IPS DF 6.9 (cell line): ENCODE results near the gene ZNF860.

Source experiments
- DNase-seq: peaks from one replicate; pipeline ENCODE4 v3.0.0-alpha.2; 2013; ENCODE audit warnings: low read depth, low spot score
- H3K27ac ChIP-seq: one replicate; pipeline ENCODE4 v1.5.1; 2013; ENCODE audit warnings: low read length, control low read depth
- H3K27me3 ChIP-seq: 2 replicates; pipeline ENCODE4 v1.6.1; 2013; ENCODE audit warnings: mild to moderate bottlenecking, low read length; ENCODE audit not compliant: control insufficient read depth, insufficient read depth
- H3K36me3 ChIP-seq: 2 replicates; pipeline ENCODE4 v1.6.1; 2013; ENCODE audit warnings: low read length; ENCODE audit not compliant: control insufficient read depth, insufficient read depth
- H3K4me1 ChIP-seq: 2 replicates; pipeline ENCODE4 v1.6.1; 2013; ENCODE audit warnings: low read length; ENCODE audit not compliant: control insufficient read depth, insufficient read depth
- H3K4me3 ChIP-seq: 2 replicates; pipeline ENCODE4 v1.5.1; 2013; ENCODE audit warnings: mild to moderate bottlenecking, low read length
- H3K9me3 ChIP-seq: 2 replicates; pipeline ENCODE4 v1.6.1; 2013; ENCODE audit warnings: low read length, inconsistent platforms; ENCODE audit not compliant: control insufficient read depth, insufficient read depth
- WGBS: extraction: QIAGEN DNeasy Blood & Tissue Kit; methylation state at CpG from one replicate; pipeline ENCODE4 v1.1.7; 2013; ENCODE audit warnings: mixed read lengths, missing lambda C conversion rate; ENCODE audit not compliant: insufficient read length, insufficient coverage; 5-methylcytosine and 5-hydroxymethylcytosine counted together

ZNF860 gene

DNA sequence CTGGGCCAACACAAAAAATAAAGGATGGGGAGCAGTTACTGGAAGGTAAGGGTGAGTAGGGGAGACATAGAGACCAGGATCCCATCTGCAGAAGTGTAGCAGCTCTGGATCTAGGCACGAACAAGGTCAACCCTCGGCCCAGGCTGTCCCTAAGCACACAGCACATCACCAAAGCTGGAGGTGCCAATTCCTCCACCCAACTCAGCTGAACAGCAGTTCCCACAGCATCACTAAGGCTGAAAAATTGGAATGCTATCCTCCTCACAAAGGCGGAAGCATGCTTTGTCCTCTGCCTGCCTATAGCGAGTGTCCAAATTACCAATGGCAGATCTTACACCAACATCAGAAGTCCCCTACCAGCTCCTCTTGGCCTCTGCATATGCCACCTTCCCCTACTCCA, 34.4 kb upstream of the ZNF860 start:
- Histone ChIP-seq H3K27me3 (no peaks in the 10 kb centered on the region), H3K36me3 (no peaks in the 10 kb centered on the region), H3K4me1 (peaks cover 16% of the 10 kb centered on the region), H3K27ac (no peak overlapping the region), H3K9me3 (no peaks in the 10 kb centered on the region), H3K4me3 (no peak overlapping the region)
- no CpG with 5 or more reads among the region's 4 CpGs for WGBS
- DNase-seq: no peak

DNA sequence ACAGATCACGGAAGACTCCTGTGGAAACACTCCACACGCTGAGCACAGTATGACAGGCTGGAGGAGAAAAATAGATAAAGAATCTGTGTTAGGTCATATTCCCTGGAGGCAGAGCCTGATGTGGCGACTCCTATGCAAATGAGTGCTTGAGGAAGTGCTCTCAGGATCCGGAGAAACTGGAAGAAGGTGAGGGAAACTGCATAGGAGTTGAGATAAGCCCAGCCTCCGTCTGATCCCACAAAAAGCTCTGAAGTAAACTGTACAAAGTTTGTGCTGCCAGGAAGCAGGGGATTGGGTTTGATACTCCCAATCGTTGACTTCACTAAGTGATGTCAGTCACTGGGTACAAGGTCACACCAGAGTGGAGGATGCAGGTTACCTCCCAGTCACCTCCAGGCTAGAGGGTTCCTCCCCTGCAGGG, 33.9 kb upstream of the ZNF860 start:
- Histone ChIP-seq H3K4me3 (no peak overlapping the region), H3K9me3 (no peaks in the 10 kb centered on the region), H3K27ac (no peak overlapping the region), H3K27me3 (no peaks in the 10 kb centered on the region), H3K4me1 (peaks cover 16% of the 10 kb centered on the region), H3K36me3 (no peaks in the 10 kb centered on the region)
- no CpG with 5 or more reads among the region's 6 CpGs for WGBS
- DNase-seq: no peak

DNA sequence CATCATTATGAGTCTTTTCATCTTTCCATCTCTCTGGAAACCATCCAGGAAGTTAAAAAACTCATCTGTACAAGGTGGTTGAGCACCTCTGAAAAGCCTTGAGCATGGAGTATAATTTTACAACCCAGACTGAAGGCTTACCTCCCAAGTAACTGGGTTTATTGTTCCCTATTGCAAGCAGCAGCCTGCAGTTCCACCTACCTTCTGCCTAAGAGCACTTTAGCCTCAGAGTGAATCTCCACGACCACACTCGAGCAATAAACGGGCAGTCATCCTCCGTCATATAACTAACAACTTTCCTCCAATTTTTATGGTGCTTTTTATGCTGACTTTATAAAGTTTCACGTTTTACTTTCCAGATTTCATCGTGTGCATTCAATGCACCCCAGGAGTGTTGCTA, 33.3 kb upstream of the ZNF860 start:
- Histone ChIP-seq H3K4me3 (no peak overlapping the region), H3K4me1 (peaks cover 17% of the 10 kb centered on the region), H3K36me3 (no peaks in the 10 kb centered on the region), H3K27ac (no peak overlapping the region), H3K9me3 (no peaks in the 10 kb centered on the region), H3K27me3 (no peaks in the 10 kb centered on the region)
- 100% methylated on average over 1 of the region's 6 CpGs for WGBS
- no peak for DNase-seq

DNA sequence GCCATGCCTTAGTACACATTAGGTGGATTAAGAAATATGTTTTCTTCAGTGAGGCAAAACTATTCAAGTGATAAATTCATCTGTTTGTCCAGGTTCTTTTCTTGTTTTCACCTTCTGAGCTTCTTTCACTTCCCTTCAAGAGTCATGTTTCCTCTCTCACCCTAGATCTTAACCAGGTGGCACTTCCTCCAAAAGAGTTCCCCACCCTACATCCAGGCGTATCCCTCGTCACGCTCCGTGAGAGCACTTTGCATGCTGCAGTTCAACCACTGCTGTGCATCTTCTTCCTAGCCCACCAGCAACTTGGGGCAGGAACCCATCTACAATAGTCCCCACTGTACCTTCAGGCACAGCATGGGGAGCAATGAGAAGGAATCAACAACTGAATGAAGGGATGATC, 29.3 kb upstream of the ZNF860 start:
- no peak for DNase-seq
- Histone ChIP-seq H3K27ac (no peak overlapping the region), H3K4me1 (peaks cover 7% of the 10 kb centered on the region), H3K4me3 (no peak overlapping the region), H3K9me3 (no peaks in the 10 kb centered on the region), H3K36me3 (no peaks in the 10 kb centered on the region), H3K27me3 (no peaks in the 10 kb centered on the region)
- WGBS: no CpG with 5 or more reads among the region's 4 CpGs

DNA sequence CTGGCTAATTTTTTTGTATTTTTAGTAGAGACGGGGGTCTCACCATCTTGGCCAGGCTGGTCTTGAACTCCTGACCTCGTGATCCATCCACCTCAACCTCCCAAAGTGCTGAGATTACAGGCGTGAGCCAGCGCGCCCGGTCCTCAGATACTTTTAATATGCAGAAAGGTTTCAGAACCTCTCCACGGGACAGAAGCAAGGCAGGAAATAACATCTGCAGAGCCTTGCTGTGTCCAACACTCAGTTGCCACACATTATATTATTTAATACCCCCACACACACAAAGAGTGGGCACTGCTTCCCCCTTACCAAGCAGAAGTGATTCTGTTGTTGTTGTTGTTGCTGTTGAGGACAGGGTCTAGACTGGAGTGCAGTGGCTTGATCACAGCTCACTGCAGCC, 28.5 kb upstream of the ZNF860 start:
- no peak overlapping the region for H3K27ac ChIP-seq
- no CpG with 5 or more reads among the region's 7 CpGs for WGBS
- H3K4me1 ChIP-seq: peaks cover 2% of the 10 kb centered on the region; the same call in 1 of the 2 replicates
- no peak for DNase-seq
- H3K9me3 ChIP-seq: no peaks in the 10 kb centered on the region
- no peaks in the 10 kb centered on the region for H3K27me3 ChIP-seq
- H3K36me3 ChIP-seq: no peaks in the 10 kb centered on the region
- H3K4me3 ChIP-seq: no peak overlapping the region

DNA sequence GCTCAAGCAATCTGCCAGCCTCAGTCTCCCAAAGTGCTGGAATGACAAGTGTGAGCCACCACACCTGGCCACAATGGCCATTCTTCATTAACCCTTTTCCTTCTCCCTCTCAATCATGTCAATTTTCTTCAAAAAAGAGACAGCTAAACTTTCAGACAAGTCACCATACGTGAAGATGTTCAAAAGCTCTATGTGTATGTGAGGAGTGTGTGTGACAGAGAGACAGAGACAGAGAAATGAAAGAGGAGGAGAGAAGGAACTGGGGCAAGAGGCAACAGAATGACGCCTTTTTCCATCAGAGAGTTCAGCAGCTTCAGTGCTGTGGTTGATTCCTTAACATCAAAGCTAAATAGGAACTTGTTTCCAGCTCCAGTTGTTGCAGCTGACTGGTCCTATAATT, 27.9 kb upstream of the ZNF860 start:
- H3K4me3 ChIP-seq: no peak overlapping the region
- DNase-seq: no peak
- no peak overlapping the region for H3K27ac ChIP-seq
- H3K36me3 ChIP-seq: no peaks in the 10 kb centered on the region
- no peaks in the 10 kb centered on the region for H3K9me3 ChIP-seq
- no peaks in the 10 kb centered on the region for H3K27me3 ChIP-seq
- H3K4me1 ChIP-seq: peaks cover 2% of the 10 kb centered on the region; the same call in 1 of the 2 replicates
- no CpG with 5 or more reads among the region's 2 CpGs for WGBS

DNA sequence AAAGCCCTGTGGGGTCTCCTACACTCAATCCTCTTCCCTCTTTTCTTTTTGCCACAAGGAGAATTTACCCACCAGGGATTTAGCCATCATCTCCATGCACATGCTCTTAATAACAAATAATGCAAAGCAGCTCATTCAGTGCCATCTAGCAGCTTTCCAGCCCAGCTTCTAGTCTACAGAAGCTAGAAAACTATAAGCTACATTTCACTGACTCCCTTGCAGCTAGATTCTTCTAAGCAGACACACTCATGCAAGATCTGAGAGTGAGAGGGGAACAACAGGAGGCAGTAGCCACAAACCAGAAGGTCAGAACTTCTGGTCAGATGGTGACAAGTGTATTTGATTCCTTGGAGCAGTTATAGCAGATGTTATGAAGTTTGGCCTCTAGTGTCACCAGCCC, 26.0 kb upstream of the ZNF860 start:
- peaks cover 2% of the 10 kb centered on the region; the same call in 1 of the 2 replicates for H3K4me1 ChIP-seq
- no peaks in the 10 kb centered on the region for H3K9me3 ChIP-seq
- no peak for DNase-seq
- H3K27ac ChIP-seq: no peak overlapping the region
- no peak overlapping the region for H3K4me3 ChIP-seq
- no peaks in the 10 kb centered on the region; the same call in 1 of the 2 replicates for H3K27me3 ChIP-seq
- H3K36me3 ChIP-seq: no peaks in the 10 kb centered on the region

- no peaks in the 10 kb centered on the region; the same call in 1 of the 2 replicates for H3K27me3 ChIP-seq
- H3K36me3 ChIP-seq: no peaks in the 10 kb centered on the region
- WGBS: no CpG with 5 or more reads among the region's 3 CpGs
- no peaks in the 10 kb centered on the region for H3K9me3 ChIP-seq
- peaks cover 2% of the 10 kb centered on the region; the same call in 1 of the 2 replicates for H3K4me1 ChIP-seq
- no peak for DNase-seq
- no peak overlapping the region for H3K27ac ChIP-seq
- no peak overlapping the region for H3K4me3 ChIP-seq
These were observed 24.4 kb upstream of the ZNF860 start for GRCh38 chr3:31957106-31957505.

DNA sequence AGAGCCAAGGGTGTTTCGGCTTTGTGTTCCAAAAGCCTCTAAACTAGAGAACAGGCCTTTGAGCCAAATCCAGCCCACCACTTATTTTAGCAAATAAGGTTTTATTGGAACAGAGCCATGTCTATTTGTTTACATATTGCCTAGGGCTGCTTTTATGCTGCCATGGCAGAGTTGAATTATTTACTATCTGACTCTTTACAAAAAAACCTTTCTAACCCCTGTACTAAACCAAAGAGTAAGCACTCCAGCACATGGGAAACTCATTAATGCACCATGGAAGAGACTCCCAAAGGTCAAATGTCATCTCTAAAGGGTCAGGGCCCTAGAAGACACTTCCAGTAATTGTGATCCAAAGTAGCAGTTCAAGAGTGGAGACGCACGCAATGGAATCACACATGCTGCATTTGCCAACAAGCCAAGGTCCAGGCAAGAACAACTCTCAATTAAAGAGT, 22.8 kb upstream of the ZNF860 start:
- no CpG with 5 or more reads among the region's 3 CpGs for WGBS
- no peak overlapping the region for H3K27ac ChIP-seq

GRCh38 chr3:31959251-31959650, 22.3 kb upstream of the ZNF860 start:
- H3K4me1 ChIP-seq: peaks cover 1% of the 10 kb centered on the region; the same call in 1 of the 2 replicates
- H3K36me3 ChIP-seq: no peaks in the 10 kb centered on the region
- no peaks in the 10 kb centered on the region for H3K9me3 ChIP-seq
- peak overlapping the region; percentile 97 for H3K27ac ChIP-seq
- no peak overlapping the region; the same call in 1 of the 2 replicates for H3K4me3 ChIP-seq
- WGBS: no CpG with 5 or more reads among the region's 2 CpGs
- DNase-seq: no peak
- H3K27me3 ChIP-seq: no peaks in the 10 kb centered on the region; the same call in 1 of the 2 replicates

More for the DNA sequence above, 22.8 kb upstream of the ZNF860 start:
- Histone ChIP-seq H3K4me1 (peaks cover 1% of the 10 kb centered on the region; the same call in 1 of the 2 replicates), H3K36me3 (no peaks in the 10 kb centered on the region), H3K4me3 (no peak overlapping the region), H3K9me3 (no peaks in the 10 kb centered on the region), H3K27me3 (no peaks in the 10 kb centered on the region; the same call in 1 of the 2 replicates)
- no peak for DNase-seq
